Activated CD8-positive, alpha-beta memory T cell treated with anti-CD3 and anti-CD28 coated beads for 48 hours (primary cell): ENCODE results near the gene ZBTB33.

Experiments
- DNase-seq, 3 experiments: peaks; one replicate each; pipeline ENCODE4 v3.0.0-alpha.2; 2020; ENCODE audit warnings: low read depth in 2 of 3, low spot score in 2 of 3

Gene ZBTB33

GRCh38 chrX:120250522-120251271 lies at the start of gene ZBTB33:
ZBTB33 (plus strand) TSS chrX:120250812; CDS start chrX:120253416, 2,604 bp downstream.
- peak; percentile 36 to 73 (median 43) for DNase-seq

GRCh38 chrX:120200851-120201250 lies 49.8 kb upstream of the ZBTB33 start:
- DNase-seq, result no peak

GRCh38 chrX:120205816-120206753 lies 44.5 kb upstream of the ZBTB33 start:
- no peak for DNase-seq

- no peak for DNase-seq
Measured at GRCh38 chrX:120207009-120207605, 43.5 kb upstream of the ZBTB33 start.

- DNase-seq, result peak in 2 of 3 experiments; percentile 8 to 29
Measured at GRCh38 chrX:120213438-120214265, 37.0 kb upstream of the ZBTB33 start.

- DNase-seq, result no peak
Measured at GRCh38 chrX:120223374-120223773, 27.2 kb upstream of the ZBTB33 start.

GRCh38 chrX:120224388-120224787 lies 26.2 kb upstream of the ZBTB33 start:
- DNase-seq, result no peak

- DNase-seq, result no peak
Measured at GRCh38 chrX:120228187-120228908, 22.3 kb upstream of the ZBTB33 start.

- no peak for DNase-seq
Measured at GRCh38 chrX:120235284-120235683, 15.3 kb upstream of the ZBTB33 start.

- no peak for DNase-seq
Measured at GRCh38 chrX:120236687-120237479, 13.7 kb upstream of the ZBTB33 start.

GRCh38 chrX:120238933-120239332 lies 11.7 kb upstream of the ZBTB33 start:
- DNase-seq, result no peak

- no peak for DNase-seq
Measured at GRCh38 chrX:120242813-120243212, 7.8 kb upstream of the ZBTB33 start.

- no peak for DNase-seq
Measured at GRCh38 chrX:120244395-120244734, 6.2 kb upstream of the ZBTB33 start.

- DNase-seq, result peak; percentile 12 to 38 (median 14)
Measured at GRCh38 chrX:120244735-120245498, 5.7 kb upstream of the ZBTB33 start.

GRCh38 chrX:120251471-120252011 lies 929 bp downstream of the ZBTB33 start:
- DNase-seq, result no peak

GRCh38 chrX:120253784-120254183 lies 3.2 kb downstream of the ZBTB33 start:
- no peak for DNase-seq

GRCh38 chrX:120260369-120260768 lies 9.8 kb downstream of the ZBTB33 start:
- no peak for DNase-seq
